CD4-positive, alpha-beta T cell treated with Interleukin-12 subunit alpha and Interleukin-12 subunit beta, for 1 hour (primary cell): Measurements from ENCODE around the gene TMEM101.
"Not testable (repeated sequence)": the region's sequence is repeated elsewhere in the genome, so short reads cannot be mapped to it uniquely, and the experiment has no call there.

Experiments
- DNase-seq: peaks from one replicate; pipeline ENCODE4 v3.0.0-alpha.2; 2020

The TMEM101 gene

DNA sequence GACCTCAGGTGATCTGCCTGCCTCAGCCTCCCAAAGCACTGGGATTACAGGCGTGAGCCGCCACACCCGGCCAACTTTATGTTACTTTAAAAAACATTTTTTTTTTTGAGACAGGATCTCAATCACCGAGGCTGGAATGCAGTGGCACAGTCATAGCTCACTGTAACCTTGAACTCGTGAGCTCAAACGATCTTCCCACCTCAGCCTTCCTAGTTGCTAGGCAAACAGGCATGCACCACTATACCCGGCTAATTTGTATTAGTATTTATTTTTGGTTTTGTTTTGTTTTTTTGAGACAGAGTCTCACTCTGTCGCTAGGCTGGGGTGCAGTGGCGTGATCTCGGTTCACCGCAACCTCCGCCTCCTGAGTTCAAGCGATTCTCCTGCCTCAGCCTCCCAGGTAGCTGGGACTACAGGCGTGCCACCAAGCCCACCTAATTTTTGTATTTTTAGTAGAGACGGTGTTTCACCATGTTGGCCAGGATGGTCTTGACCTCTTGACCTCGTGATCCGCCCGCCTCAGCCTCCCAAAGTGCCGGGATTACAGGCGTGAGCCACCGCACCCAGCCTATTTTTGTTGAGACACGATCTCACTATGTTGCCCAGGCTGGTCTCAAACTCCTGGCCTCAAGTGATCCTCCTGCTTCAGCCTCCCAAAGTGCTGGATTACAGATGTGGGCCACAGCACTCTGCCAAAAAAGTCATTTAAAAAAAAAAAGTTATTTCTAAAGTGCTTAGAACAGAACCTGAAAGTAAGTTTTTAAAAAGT is 42.1 kb downstream of the TMEM101 start:
- not testable (repeated sequence) for DNase-seq

DNA sequence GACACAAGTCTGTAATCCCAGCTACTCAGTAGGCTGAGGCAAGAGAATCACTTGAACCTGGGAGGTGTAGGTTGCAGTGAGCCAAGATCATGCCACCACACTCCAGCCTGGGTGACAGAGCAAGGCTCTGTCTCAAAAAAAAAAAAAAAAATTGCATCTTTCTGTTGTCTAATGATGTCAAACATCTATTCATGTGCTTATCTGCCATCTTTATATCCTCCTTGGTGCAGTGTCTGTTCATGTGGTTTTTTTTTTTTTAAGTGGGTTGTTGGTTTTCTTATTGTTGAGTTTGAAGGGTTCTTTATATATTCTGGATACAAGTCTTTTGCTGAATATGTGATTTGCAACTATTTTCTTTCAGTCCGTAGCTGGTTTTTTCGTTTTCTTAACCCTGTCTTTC is 43.3 kb downstream of the TMEM101 start:
- not testable (repeated sequence) for DNase-seq

DNA sequence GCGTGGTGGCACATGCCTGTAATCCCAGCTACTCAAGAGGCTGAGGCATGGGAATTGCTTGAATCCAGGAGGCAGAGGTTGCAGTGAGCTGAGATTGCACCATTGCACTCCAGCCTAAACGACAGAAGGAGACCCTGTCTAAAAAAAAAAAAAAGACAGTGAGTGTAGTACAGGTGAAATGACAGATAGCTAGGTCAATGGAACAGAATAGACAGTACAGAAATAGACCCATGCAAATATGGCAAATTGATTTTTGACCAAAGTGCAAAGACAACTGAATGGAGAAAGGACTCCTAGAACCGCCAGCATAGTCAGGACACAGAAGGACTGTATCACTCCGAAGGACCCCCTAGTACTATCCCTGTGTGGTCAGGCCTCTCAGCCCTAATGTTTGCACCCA is 44.4 kb downstream of the TMEM101 start:
- DNase-seq = no peak

DNA sequence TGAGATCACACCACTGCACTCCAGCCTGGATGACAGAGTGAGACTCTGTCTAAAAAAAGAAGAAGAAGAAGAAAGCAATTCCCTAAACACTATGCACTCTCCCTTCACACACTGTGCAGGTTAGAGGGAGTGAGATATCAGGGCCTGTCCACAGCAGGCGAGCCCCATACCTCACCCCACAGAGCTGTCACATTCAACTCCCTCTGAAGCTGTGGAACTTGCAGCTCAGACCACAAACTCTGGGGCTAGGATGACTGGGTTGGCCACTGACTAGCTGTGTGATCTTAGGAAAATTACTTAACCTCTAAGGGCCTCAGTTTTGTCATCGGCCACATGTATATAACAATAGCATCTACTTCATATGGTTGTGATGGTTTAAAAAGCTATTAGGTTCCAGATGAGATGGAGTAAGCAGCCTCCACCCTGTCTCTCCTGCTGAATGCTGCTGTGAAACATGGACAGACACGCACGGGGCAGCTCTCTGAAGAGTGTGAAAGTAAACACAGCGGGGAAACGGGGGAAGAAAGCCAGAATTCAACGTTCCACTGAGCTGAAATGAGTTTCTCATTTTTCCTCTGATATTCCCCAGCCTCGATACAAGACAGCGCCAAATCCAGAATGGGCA is 47.4 kb downstream of the TMEM101 start:
- DNase-seq = no peak

DNA sequence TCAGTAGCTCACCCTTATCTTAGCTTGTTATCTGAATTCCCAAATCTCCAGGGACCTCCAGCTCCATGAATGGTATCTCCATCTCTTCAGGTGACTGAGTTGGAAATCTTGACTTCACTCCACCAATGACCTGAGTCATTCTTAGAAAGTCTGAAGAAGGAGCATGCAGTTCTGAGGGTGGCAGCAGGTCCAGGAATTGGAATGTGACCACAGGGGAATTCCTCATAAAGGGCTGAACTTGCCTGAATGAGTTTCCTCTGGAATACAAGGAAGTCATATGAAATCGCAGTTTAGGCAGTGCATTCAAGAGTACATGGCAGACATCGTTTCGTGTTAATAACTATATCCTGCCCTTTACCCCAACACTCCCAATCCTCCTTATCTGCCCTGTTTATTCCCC is 48.5 kb downstream of the TMEM101 start:
- no peak for DNase-seq

DNA sequence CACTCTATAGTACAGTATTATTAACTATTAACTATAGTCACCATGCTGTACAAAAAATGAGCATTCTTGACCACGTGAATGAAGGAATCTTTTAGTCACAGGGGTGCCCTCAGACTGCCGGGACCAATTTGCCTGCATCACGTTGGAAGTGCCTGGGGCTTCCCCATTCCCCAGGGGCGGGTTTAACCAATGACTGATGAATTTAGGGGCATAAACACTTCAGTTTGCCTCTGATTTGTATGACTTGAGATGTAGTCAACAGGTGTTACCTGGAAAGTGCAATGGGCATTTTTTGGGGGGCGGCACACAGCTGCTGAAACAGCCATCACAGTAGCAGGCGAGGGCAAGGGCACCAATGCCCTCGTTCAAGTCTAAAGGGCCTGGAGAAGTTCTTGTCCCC is 52.3 kb downstream of the TMEM101 start:
- no peak for DNase-seq

DNA sequence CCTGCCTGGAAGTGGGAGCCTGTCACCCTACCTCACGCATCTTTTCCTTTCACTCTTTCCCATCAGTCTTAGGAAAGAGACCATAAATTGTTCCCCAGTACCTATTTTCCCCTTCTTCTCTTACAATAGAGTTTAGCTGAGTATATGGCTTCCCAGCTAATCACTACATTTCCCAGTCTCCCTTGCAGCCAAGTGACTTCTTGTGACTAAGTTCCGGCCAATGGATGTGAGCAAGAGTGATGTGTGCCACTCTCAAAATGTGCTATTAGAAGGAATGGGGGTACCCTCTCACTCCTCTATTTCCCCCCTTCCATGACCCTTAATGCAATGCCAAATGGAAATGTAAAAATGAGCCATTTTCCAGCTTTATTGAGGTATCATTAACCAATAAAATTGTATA is 52.8 kb downstream of the TMEM101 start:
- DNase-seq = no peak

DNA sequence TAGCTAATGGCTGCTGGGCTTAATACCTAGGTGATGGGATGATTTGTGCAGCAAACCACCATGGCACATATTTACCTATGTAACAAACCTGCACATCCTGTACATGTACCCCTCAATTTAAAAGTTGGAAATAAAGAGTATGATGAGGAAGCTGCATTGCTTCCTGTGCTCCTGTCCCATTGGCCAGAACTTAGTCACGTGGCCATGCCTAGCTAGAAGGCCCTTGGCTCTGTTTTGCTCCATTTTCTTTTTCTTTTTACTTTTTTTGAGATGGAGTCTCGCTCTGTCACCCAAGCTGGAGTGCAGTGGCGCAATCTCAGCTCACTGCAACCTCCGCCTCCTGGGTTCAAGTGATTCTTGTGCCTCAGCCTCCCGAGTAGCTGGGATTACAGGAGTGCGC is 53.5 kb downstream of the TMEM101 start:
- not testable (repeated sequence) for DNase-seq
